CD14-positive monocyte (primary cell): ENCODE results near the gene RCOR1. TPM values are rescaled to one million over a fixed set of nuclear protein-coding genes. Genes with fewer than 3 reads are reported as not detected.

Source experiments
- DNase-seq, 3 donors: peaks; one replicate each; pipeline ENCODE4 v3.0.0-alpha.2; 2011 to 2022
- H2AFZ ChIP-seq: 2 replicates; pipeline ENCODE4 v1.6.0; 2012; ENCODE audit warnings: mild to moderate bottlenecking, low read depth, low read length, inconsistent platforms; ENCODE audit not compliant: insufficient read depth, poor library complexity, severe bottlenecking
- H3K27ac ChIP-seq, 2 donors: 1 replicate in 1 of 2; 2 replicates in 1 of 2; pipeline ENCODE4 v1.5.1; 2012 to 2013; ENCODE audit warnings: low read length in 2 of 2, control low read depth in 1 of 2, inconsistent platforms in 1 of 2, low read depth in 1 of 2, mild to moderate bottlenecking in 1 of 2
- H3K27me3 ChIP-seq, 2 donors: one replicate each; pipeline versions ENCODE4 v1.6.0 to v1.6.1; 2011 to 2013; ENCODE audit warnings: low read length in 2 of 2; ENCODE audit not compliant: control insufficient read depth in 2 of 2, insufficient read depth in 2 of 2
- H3K36me3 ChIP-seq, 2 donors: replicated peaks in 1 of 2; 1 replicate in 1 of 2; 2 replicates in 1 of 2; pipeline versions ENCODE4 v1.5.1 to v1.6.1; 2012 to 2013; ENCODE audit warnings: low read length in 2 of 2, control low read depth in 1 of 2, inconsistent platforms in 1 of 2, mild to moderate bottlenecking in 1 of 2; ENCODE audit not compliant: insufficient read depth in 2 of 2, control insufficient read depth in 1 of 2
- H3K4me1 ChIP-seq, 2 donors: 1 replicate in 1 of 2; 2 replicates in 1 of 2; pipeline versions ENCODE4 v1.5.1 to v1.6.1; 2012 to 2013; ENCODE audit warnings: low read length in 2 of 2, control low read depth in 1 of 2, inconsistent platforms in 1 of 2, mild to moderate bottlenecking in 1 of 2, moderate library complexity in 1 of 2; ENCODE audit not compliant: insufficient read depth in 2 of 2, control insufficient read depth in 1 of 2
- H3K4me2 ChIP-seq: replicated peaks from 2 replicates; pipeline ENCODE3; 2012; ENCODE audit warnings: low read length, moderate library complexity, mild to moderate bottlenecking; ENCODE audit not compliant: poor library complexity, severe bottlenecking; ENCODE audit errors: extremely low read depth
- H3K4me3 ChIP-seq, 3 experiments: fragments of 200-600 bp in 1 of 3; sonication (generic) in 1 of 3; replicated peaks in 1 of 3; 1 replicate in 2 of 3; 2 replicates in 1 of 3; pipeline ENCODE4 v1.5.1; 2011 to 2013; ENCODE audit warnings: low read length in 3 of 3, mild to moderate bottlenecking in 3 of 3, control low read depth in 2 of 3, low read depth in 2 of 3, inconsistent platforms in 1 of 3, moderate library complexity in 1 of 3
- H3K79me2 ChIP-seq: 2 replicates; pipeline ENCODE4 v1.6.0; 2012; ENCODE audit warnings: mild to moderate bottlenecking, control low read depth, inconsistent platforms, low read length, moderate library complexity; ENCODE audit not compliant: insufficient read depth
- H3K9ac ChIP-seq: 2 replicates; pipeline ENCODE4 v1.6.0; 2017; ENCODE audit warnings: low read length, mild to moderate bottlenecking; ENCODE audit not compliant: insufficient read depth, poor library complexity, severe bottlenecking
- H3K9me3 ChIP-seq, 2 donors: replicated peaks in 1 of 2; 1 replicate in 1 of 2; 2 replicates in 1 of 2; pipeline versions ENCODE4 v1.5.1 to v1.6.1; 2012 to 2013; ENCODE audit warnings: low read length in 2 of 2, control low read depth in 1 of 2; ENCODE audit not compliant: control insufficient read depth in 1 of 2, insufficient read depth in 1 of 2
- H4K20me1 ChIP-seq: 2 replicates; pipeline ENCODE4 v1.6.0; 2012; ENCODE audit warnings: mild to moderate bottlenecking, low read length, control low read depth, moderate library complexity; ENCODE audit not compliant: insufficient read depth
- H3K27ac Mint-ChIP-seq, 7 donors: one replicate each; pipeline ENCODE4 v1.8.0; 2020; ENCODE audit warnings: mild to moderate bottlenecking in 7 of 7, mixed read lengths in 7 of 7, moderate library complexity in 6 of 7, inconsistent platforms in 2 of 7
- H3K27me3 Mint-ChIP-seq, 3 donors: one replicate each; pipeline ENCODE4 v1.8.0; 2021 to 2022; ENCODE audit warnings: low read depth in 3 of 3, mild to moderate bottlenecking in 3 of 3, mixed read lengths in 3 of 3, moderate library complexity in 3 of 3, inconsistent platforms in 1 of 3
- H3K36me3 Mint-ChIP-seq, 2 donors: one replicate each; pipeline ENCODE4 v1.8.0; 2020; ENCODE audit warnings: mixed read lengths in 2 of 2, inconsistent platforms in 1 of 2, mild to moderate bottlenecking in 1 of 2
- H3K4me1 Mint-ChIP-seq: one replicate; pipeline ENCODE4 v1.8.0; 2020; ENCODE audit warnings: mild to moderate bottlenecking, mixed read lengths
- H3K4me3 Mint-ChIP-seq, 2 donors: one replicate each; pipeline ENCODE4 v1.8.0; 2020; ENCODE audit warnings: mild to moderate bottlenecking in 2 of 2, mixed read lengths in 2 of 2, moderate library complexity in 1 of 2
- H3K9me3 Mint-ChIP-seq, 7 donors: one replicate each; pipeline ENCODE4 v1.8.0; 2020 to 2022; ENCODE audit warnings: mixed read lengths in 7 of 7, mild to moderate bottlenecking in 6 of 7, moderate library complexity in 6 of 7, inconsistent platforms in 2 of 7
- WGBS: methylation state at CpG from one replicate; pipeline ENCODE4 v1.1.5; 2013; ENCODE audit warnings: missing lambda C conversion rate; ENCODE audit not compliant: insufficient coverage; 5-methylcytosine and 5-hydroxymethylcytosine counted together
- intact Hi-C, 2 donors: fragments of 100-400 bp; cut with micrococcal nuclease; formaldehyde crosslinking; loops; one replicate each; pipeline versions ENCODE4 v1.15.0 to v1.15.1; 2023
- polyA plus RNA-seq, 3 donors: library from polyadenylated mRNA; depleted of rRNA in 1 of 3; unstranded in 2 of 3; stranded (reverse) in 1 of 3; fragments of 300-500 nt in 2 of 3; fragments of >200 nt in 1 of 3; fragmentation: Illumina TruSeq in 2 of 3; gene quantifications; 1 replicate in 2 of 3; 2 replicates in 1 of 3; pipeline ENCODE4 v1.2.3, GENCODE V29; 2012 to 2021
- TF ChIP-seq, protein P1 (sequence below): fragments of 200-600 bp; IDR thresholded peaks from one replicate; pipeline ENCODE4 v1.8.0; 2022; ENCODE audit warnings: antibody characterized with exemption, mild to moderate bottlenecking

RCOR1 gene
- polyA plus RNA-seq, 3 donors = 2.1 to 36.6 (median 2.3) TPM

DNA sequence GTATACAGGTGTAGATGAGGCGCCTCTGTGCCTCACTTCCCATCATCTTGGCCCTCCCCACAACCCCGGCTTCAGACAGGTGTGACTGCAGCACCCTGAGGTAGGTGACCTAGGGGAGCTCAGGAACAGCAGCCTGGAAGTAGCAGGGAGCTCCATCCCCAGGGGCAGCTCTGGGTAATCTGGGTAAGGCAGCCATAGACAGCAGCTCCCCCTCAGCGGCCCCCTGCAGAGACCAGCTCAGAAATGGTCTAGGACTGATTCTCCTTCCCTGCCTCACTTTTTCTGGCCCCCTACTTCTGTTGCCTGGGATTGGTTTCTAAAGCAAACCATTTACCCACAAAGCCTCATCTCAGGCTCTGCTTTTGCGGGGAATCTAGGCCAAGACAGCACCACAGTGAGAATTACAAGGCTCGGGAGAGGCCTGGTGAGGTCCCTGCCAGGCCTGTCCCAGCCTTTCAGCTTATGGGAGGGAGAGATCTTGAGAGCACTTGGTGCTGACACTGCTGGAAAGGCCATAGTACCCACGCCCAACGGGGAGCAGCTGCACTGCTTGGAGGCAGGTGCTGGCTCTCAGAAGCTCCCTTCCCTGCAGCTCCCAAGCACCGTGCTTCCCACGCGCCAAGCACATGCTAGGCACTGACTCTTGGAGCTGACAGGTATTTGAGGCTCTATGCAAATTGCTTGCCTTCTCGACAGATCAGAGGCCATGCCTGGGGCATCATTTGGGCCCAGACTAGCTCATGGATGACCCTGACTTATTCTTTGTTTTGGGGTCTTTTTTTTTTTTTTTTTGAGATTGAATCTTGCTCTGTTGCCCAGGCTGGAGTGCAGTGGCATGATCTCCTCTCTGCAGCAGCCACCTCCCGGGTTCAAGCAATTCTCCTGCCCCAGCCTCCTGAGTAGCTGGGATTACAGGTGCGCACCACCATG lies 139.7 kb downstream of the RCOR1 start:
- H3K4me1 Mint-ChIP-seq = no peaks in the 10 kb centered on the region
- no peak overlapping the region for H3K4me2 ChIP-seq
- peaks cover 79% of the 10 kb centered on the region for H4K20me1 ChIP-seq
- H3K36me3 Mint-ChIP-seq = peaks cover 64 to 83% of the 10 kb centered on the region in 2 donors
- peak overlapping the region in 2 of 7 donors; percentile 64 to 65 for H3K27ac Mint-ChIP-seq
- H3K9ac ChIP-seq = no peak overlapping the region
- no peaks in the 10 kb centered on the region for H3K79me2 ChIP-seq
- H3K27me3 ChIP-seq = no peaks in the 10 kb centered on the region
- H3K4me3 Mint-ChIP-seq = no peak overlapping the region
- H2AFZ ChIP-seq = no peak overlapping the region
- DNase-seq = no peak
- H3K4me1 ChIP-seq = no peaks in the 10 kb centered on the region
- H3K27me3 Mint-ChIP-seq = peaks cover 0 to 3% (median 0%) of the 10 kb centered on the region in 3 donors
- no peaks in the 10 kb centered on the region for H3K9me3 Mint-ChIP-seq
- H3K27ac ChIP-seq = no peak overlapping the region
- H3K4me3 ChIP-seq = no peak overlapping the region
- H3K36me3 ChIP-seq = peaks cover 63 to 87% of the 10 kb centered on the region in 2 donors
- intact Hi-C loops = no loop called here
- H3K9me3 ChIP-seq = no peaks in the 10 kb centered on the region
- 95% methylated on average over 8 of the region's 13 CpGs for WGBS
- TF ChIP-seq, protein P1, sequence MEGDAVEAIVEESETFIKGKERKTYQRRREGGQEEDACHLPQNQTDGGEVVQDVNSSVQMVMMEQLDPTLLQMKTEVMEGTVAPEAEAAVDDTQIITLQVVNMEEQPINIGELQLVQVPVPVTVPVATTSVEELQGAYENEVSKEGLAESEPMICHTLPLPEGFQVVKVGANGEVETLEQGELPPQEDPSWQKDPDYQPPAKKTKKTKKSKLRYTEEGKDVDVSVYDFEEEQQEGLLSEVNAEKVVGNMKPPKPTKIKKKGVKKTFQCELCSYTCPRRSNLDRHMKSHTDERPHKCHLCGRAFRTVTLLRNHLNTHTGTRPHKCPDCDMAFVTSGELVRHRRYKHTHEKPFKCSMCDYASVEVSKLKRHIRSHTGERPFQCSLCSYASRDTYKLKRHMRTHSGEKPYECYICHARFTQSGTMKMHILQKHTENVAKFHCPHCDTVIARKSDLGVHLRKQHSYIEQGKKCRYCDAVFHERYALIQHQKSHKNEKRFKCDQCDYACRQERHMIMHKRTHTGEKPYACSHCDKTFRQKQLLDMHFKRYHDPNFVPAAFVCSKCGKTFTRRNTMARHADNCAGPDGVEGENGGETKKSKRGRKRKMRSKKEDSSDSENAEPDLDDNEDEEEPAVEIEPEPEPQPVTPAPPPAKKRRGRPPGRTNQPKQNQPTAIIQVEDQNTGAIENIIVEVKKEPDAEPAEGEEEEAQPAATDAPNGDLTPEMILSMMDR = no peak

DNA sequence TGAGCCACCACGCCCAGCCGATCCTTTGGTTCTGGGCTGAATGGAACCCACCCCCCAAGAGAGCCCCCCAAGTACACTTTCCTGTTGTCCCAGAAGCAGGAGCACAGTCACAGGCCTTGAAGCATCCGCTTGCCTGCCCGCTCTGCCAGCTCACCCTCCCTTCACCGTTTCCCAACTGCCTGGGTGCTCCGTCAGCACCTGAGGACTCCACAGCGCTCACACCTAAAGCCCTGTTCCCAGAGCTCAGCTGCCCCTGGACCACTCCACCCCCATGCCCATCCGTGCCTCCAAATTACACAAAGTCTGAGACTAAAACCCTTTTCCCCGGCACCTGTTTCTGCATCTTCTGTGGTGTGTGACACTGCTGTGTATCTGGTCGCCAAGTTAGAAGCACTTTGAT lies 140.5 kb downstream of the RCOR1 start:
- TF ChIP-seq, protein P1 = no peak
- DNase-seq = no peak
- H3K4me3 Mint-ChIP-seq = no peak overlapping the region
- peaks cover 72% of the 10 kb centered on the region for H4K20me1 ChIP-seq
- no peak overlapping the region for H3K4me3 ChIP-seq
- H3K27ac Mint-ChIP-seq = peak overlapping the region in 4 of 7 donors; percentile 11 to 60 (median 32)
- H3K27me3 ChIP-seq = no peaks in the 10 kb centered on the region
- H3K4me1 ChIP-seq = no peaks in the 10 kb centered on the region
- intact Hi-C loops = no loop called here
- H3K9me3 ChIP-seq = no peaks in the 10 kb centered on the region
- H3K27me3 Mint-ChIP-seq = peaks cover 0 to 3% (median 0%) of the 10 kb centered on the region in 3 donors
- H3K4me1 Mint-ChIP-seq = no peaks in the 10 kb centered on the region
- 99% methylated on average over 10 of the region's 10 CpGs for WGBS
- H3K9me3 Mint-ChIP-seq = no peaks in the 10 kb centered on the region
- H3K36me3 Mint-ChIP-seq = peaks cover 62 to 82% of the 10 kb centered on the region in 2 donors
- H3K79me2 ChIP-seq = no peaks in the 10 kb centered on the region
- no peak overlapping the region for H3K9ac ChIP-seq
- no peak overlapping the region for H3K4me2 ChIP-seq
- no peak overlapping the region for H3K27ac ChIP-seq
- H2AFZ ChIP-seq = no peak overlapping the region
- peaks cover 58 to 87% of the 10 kb centered on the region in 2 donors for H3K36me3 ChIP-seq
